ENCODE data around the gene SASH3.

SASH3 gene

DNA sequence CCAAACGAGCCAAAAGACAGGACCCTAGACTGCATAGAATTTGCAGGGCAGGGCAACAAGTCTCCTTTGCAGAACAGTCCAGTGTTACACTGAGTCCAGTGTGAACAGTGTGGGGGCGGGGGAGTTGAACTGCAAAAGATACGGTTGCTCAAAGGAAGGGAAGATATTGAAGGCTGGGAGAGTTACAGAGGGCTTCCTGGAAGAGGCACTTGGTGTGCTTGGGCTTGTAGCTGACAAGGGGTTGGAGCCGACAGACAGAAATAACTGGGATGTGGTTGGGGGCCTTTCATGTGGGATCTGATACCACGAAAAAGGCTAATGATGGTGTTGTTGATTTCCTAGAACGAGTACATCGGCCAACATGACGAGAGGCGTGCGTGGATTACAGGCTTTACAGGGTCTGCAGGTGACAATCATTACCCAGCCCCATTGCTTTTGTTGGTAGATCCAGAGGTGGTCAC, 34.9 kb upstream of the SASH3 start:
- Histone ChIP-seq H3K27ac (ENCODE audit: low read length) (no peak overlapping the region), H3K9ac (ENCODE audit: low read depth, low read length) (no peak overlapping the region), H3K9me3 (ENCODE audit: insufficient read depth, low read depth, low read length) (no peaks in the 10 kb centered on the region), H3K4me3 (ENCODE audit: low read length) (no peak overlapping the region), H3K4me1 (ENCODE audit: insufficient read depth, low read length) (peaks cover 3% of the 10 kb centered on the region; the same call in 1 of the 2 replicates), H3K36me3 (ENCODE audit: insufficient read depth, low read depth, low read length) (no peaks in the 10 kb centered on the region), H3K27me3 (ENCODE audit: insufficient read depth, low read length) (no peaks in the 10 kb centered on the region)

DNA sequence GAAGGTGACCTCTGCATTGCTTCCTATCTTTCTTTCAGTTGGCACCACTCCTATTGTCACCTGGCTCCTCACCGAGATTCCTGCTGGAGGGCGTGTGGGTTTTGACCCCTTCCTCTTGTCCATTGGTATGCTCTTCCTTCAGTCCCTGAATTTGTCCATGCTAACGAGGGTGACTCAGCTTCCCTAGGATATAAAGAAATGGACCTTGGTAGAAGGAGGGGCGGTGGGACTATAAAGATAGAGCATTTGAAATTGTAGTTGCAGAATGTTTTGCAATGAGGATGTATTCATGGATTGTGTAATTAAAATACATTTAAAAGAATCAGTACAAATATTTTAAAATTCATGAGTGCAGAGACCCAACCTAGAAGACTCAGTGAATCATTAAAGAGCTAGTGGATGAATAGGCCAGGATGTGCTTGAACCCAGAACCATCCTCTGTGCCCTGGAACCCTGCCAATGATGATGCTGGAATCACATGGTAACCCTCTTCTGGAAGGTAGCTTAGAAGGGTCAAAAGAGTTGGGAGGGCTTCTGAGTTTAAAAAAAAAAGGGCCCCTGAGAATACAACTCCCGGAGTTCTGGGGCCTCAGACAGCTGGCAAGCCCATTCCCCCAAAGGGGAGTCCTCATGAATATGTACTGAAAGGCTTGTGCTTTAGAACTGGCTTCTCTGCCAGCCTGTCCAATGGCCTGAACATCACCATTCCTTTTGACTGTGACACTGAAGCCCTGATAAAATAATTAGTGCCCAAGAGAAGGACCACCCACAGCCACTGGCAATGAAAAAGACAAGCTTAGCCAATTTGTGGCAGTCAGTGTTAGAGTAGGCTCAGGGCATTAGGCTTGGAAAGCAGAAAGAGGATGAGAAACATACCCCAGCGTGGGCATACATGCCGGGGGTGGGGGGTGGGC, 32.9 kb upstream of the SASH3 start:
- no peaks in the 10 kb centered on the region for H3K9me3 ChIP-seq (ENCODE audit: insufficient read depth, low read depth, low read length)
- H3K27me3 ChIP-seq (ENCODE audit: insufficient read depth, low read length): no peaks in the 10 kb centered on the region
- no peaks in the 10 kb centered on the region for H3K4me1 ChIP-seq (ENCODE audit: insufficient read depth, low read length)
- H3K9ac ChIP-seq (ENCODE audit: low read depth, low read length): no peak overlapping the region
- no peak overlapping the region for H3K27ac ChIP-seq (ENCODE audit: low read length)
- H3K4me3 ChIP-seq (ENCODE audit: low read length): no peak overlapping the region
- H3K36me3 ChIP-seq (ENCODE audit: insufficient read depth, low read depth, low read length): no peaks in the 10 kb centered on the region

- no peaks in the 10 kb centered on the region for H3K27me3 ChIP-seq (ENCODE audit: insufficient read depth, low read length)
- H3K27ac ChIP-seq (ENCODE audit: low read length): no peak overlapping the region
- H3K4me3 ChIP-seq (ENCODE audit: low read length): no peak overlapping the region
- no peaks in the 10 kb centered on the region for H3K4me1 ChIP-seq (ENCODE audit: insufficient read depth, low read length)
- no peak overlapping the region for H3K9ac ChIP-seq (ENCODE audit: low read depth, low read length)
- no peaks in the 10 kb centered on the region for H3K9me3 ChIP-seq (ENCODE audit: insufficient read depth, low read depth, low read length)
- no peaks in the 10 kb centered on the region for H3K36me3 ChIP-seq (ENCODE audit: insufficient read depth, low read depth, low read length)
Measured at GRCh38 chrX:129747533-129747932, 32.2 kb upstream of the SASH3 start.

GRCh38 chrX:129748305-129748704, 31.4 kb upstream of the SASH3 start:
- Histone ChIP-seq H3K36me3 (ENCODE audit: insufficient read depth, low read depth, low read length) (no peaks in the 10 kb centered on the region), H3K27ac (ENCODE audit: low read length) (no peak overlapping the region), H3K9ac (ENCODE audit: low read depth, low read length) (no peak overlapping the region), H3K27me3 (ENCODE audit: insufficient read depth, low read length) (no peaks in the 10 kb centered on the region), H3K9me3 (ENCODE audit: insufficient read depth, low read depth, low read length) (no peaks in the 10 kb centered on the region), H3K4me3 (ENCODE audit: low read length) (no peak overlapping the region), H3K4me1 (ENCODE audit: insufficient read depth, low read length) (no peaks in the 10 kb centered on the region)

DNA sequence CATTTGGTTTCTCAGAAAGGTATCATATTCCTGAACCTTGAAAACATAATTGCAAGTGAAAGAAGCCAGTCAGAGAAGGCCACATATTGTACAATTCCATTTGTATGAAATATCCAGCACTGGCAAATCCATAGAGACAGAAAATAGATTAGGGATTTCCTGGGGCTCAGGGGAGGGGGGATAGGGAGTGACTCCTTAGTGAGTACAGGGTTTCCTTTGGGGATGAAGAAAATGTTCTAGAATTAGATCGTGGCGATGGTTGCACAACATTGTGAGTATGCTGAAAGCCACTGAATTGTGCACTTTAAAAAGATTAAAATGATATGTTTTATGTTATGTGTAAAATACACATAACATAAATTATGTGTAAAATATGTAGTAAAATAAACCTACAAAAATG, 30.7 kb upstream of the SASH3 start:
- Histone ChIP-seq H3K36me3 (ENCODE audit: insufficient read depth, low read depth, low read length) (no peaks in the 10 kb centered on the region), H3K9ac (ENCODE audit: low read depth, low read length) (no peak overlapping the region), H3K4me3 (ENCODE audit: low read length) (no peak overlapping the region), H3K9me3 (ENCODE audit: insufficient read depth, low read depth, low read length) (no peaks in the 10 kb centered on the region), H3K27me3 (ENCODE audit: insufficient read depth, low read length) (no peaks in the 10 kb centered on the region), H3K4me1 (ENCODE audit: insufficient read depth, low read length) (no peaks in the 10 kb centered on the region), H3K27ac (ENCODE audit: low read length) (no peak overlapping the region)

DNA sequence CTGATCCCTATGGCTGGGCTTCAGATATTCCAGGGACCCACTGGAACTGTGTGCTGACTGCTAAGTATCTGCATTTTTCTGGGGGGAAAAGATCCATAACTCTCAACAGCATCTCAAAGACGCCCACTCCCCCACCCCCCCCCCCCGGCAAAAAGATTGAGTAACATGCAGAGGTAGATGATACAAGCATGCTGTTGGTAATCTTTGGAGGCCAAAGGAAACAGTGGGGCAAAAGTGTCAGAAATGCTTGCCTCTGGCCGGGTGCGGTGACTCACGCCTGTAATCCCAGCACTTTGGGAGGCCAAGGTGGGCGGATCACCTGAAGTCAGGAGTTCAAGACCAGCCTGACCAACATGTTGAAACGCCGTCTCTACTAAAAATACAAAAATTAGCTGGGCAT, 28.8 kb upstream of the SASH3 start:
- Histone ChIP-seq H3K9ac (ENCODE audit: low read depth, low read length) (no peak overlapping the region), H3K4me1 (ENCODE audit: insufficient read depth, low read length) (no peaks in the 10 kb centered on the region), H3K4me3 (ENCODE audit: low read length) (no peak overlapping the region), H3K27ac (ENCODE audit: low read length) (no peak overlapping the region), H3K9me3 (ENCODE audit: insufficient read depth, low read depth, low read length) (no peaks in the 10 kb centered on the region), H3K36me3 (ENCODE audit: insufficient read depth, low read depth, low read length) (no peaks in the 10 kb centered on the region), H3K27me3 (ENCODE audit: insufficient read depth, low read length) (no peaks in the 10 kb centered on the region)

DNA sequence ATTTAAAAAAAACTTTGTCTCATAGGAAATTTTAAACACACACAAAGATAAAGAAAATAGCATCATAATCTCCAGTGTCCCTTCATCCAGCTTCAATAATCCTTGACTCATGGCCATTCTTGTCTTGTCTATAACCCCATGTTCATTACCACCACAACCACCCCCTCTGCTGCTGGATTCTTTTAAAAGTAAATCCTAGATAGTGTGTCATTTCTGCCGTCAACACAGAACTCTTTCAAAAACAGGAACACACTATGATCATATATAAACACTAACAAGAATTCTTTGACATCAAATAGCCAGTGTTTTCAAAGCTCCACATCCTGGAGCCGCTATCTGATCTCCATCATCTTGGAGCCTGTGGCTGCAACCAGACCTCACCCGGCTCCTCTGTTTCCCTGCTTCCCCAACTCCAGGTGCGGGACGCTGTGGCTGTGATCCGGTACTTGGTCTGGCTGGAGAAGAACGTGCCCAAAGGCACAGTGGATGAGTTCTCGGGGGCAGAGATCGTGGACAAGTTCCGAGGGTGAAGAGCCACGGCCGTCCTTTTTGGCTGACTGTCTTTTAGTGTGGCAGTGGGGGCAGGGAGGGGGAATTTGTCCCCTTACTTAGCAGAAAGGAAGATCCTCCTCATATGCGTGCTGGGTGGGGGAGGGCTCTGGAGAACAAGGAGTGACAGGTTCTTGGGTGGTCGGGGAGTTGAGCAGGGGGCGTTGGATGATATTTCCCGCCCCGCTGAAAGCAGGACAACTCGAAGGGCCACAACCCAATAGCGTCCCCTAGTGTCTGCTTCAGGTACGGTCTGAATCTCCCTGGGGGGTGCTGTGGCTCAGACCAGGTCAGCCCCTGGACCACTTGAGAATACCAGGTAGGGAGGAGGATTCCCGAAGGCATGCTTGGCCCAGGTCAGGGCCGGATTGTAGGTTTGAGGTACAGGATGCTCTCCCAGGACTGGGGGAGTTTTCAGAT, 25.4 kb upstream of the SASH3 start:
- no peaks in the 10 kb centered on the region for H3K36me3 ChIP-seq (ENCODE audit: insufficient read depth, low read depth, low read length)
- H3K27ac ChIP-seq (ENCODE audit: low read length): no peak overlapping the region
- H3K4me3 ChIP-seq (ENCODE audit: low read length): no peak overlapping the region
- no peaks in the 10 kb centered on the region for H3K27me3 ChIP-seq (ENCODE audit: insufficient read depth, low read length)
- no peaks in the 10 kb centered on the region for H3K9me3 ChIP-seq (ENCODE audit: insufficient read depth, low read depth, low read length)
- no peaks in the 10 kb centered on the region for H3K4me1 ChIP-seq (ENCODE audit: insufficient read depth, low read length)
- H3K9ac ChIP-seq (ENCODE audit: low read depth, low read length): no peak overlapping the region

- Histone ChIP-seq H3K9me3 (ENCODE audit: insufficient read depth, low read depth, low read length) (no peaks in the 10 kb centered on the region), H3K27me3 (ENCODE audit: insufficient read depth, low read length) (no peaks in the 10 kb centered on the region), H3K4me1 (ENCODE audit: insufficient read depth, low read length) (no peaks in the 10 kb centered on the region), H3K9ac (ENCODE audit: low read depth, low read length) (no peak overlapping the region), H3K36me3 (ENCODE audit: insufficient read depth, low read depth, low read length) (no peaks in the 10 kb centered on the region), H3K4me3 (ENCODE audit: low read length) (no peak overlapping the region), H3K27ac (ENCODE audit: low read length) (no peak overlapping the region)
Measured at GRCh38 chrX:129755779-129756650, 23.7 kb upstream of the SASH3 start.

DNA sequence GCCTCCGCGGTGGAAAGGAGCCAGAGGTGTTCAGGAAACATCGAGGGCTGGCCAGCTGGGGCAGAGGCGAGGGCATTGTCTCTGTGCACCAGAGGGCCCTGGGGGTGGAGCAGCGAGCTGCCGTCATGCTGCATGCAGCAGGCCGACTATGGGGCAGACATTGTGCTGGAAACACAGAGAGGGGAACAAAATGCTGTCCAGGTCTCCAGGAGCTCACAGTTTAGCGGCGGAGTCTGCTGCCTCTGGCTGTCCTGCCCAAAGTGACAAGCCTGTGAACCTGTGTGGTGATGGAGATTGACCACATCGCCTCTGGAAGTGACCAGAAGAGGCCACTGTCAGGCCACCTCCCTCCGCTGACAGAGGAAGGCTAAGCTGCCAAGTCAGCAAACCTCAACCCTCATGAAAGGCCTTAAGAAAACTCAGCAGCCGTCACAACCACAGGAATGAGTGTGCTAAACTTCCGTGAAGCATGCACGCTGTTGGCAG, 20.1 kb upstream of the SASH3 start:
- no peak overlapping the region for H3K9ac ChIP-seq (ENCODE audit: low read depth, low read length)
- no peak overlapping the region for H3K27ac ChIP-seq (ENCODE audit: low read length)
- H3K27me3 ChIP-seq (ENCODE audit: insufficient read depth, low read length): no peaks in the 10 kb centered on the region
- no peaks in the 10 kb centered on the region for H3K4me1 ChIP-seq (ENCODE audit: insufficient read depth, low read length)
- H3K4me3 ChIP-seq (ENCODE audit: low read length): no peak overlapping the region
- no peaks in the 10 kb centered on the region for H3K36me3 ChIP-seq (ENCODE audit: insufficient read depth, low read depth, low read length)
- no peaks in the 10 kb centered on the region for H3K9me3 ChIP-seq (ENCODE audit: insufficient read depth, low read depth, low read length)

DNA sequence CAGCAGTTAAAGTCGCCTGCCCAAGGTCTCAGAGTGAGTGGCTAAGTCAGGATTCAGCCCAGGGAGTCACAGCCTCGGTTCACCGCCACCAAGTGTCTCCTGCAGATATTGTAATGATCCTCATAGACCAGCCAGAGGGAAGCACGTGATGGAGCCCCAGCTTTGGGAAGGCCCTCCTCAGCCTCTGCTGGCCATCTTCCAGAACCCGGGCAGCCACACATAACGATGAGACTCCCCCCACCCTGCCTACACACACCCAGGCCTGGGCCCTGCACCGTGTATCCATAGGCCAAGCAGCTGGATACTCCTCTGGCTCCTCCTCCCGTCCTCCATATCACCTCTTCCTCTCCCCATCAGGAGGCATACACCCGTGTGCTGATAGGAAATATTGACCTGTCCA, 19.6 kb upstream of the SASH3 start:
- Histone ChIP-seq H3K4me1 (ENCODE audit: insufficient read depth, low read length) (no peaks in the 10 kb centered on the region), H3K9me3 (ENCODE audit: insufficient read depth, low read depth, low read length) (no peaks in the 10 kb centered on the region), H3K27ac (ENCODE audit: low read length) (no peak overlapping the region), H3K4me3 (ENCODE audit: low read length) (no peak overlapping the region), H3K27me3 (ENCODE audit: insufficient read depth, low read length) (no peaks in the 10 kb centered on the region), H3K36me3 (ENCODE audit: insufficient read depth, low read depth, low read length) (no peaks in the 10 kb centered on the region), H3K9ac (ENCODE audit: low read depth, low read length) (no peak overlapping the region)

- Histone ChIP-seq H3K4me1 (ENCODE audit: insufficient read depth, low read length) (no peaks in the 10 kb centered on the region), H3K9me3 (ENCODE audit: insufficient read depth, low read depth, low read length) (no peaks in the 10 kb centered on the region), H3K9ac (ENCODE audit: low read depth, low read length) (no peak overlapping the region), H3K27ac (ENCODE audit: low read length) (no peak overlapping the region), H3K27me3 (ENCODE audit: insufficient read depth, low read length) (no peaks in the 10 kb centered on the region), H3K36me3 (ENCODE audit: insufficient read depth, low read depth, low read length) (no peaks in the 10 kb centered on the region), H3K4me3 (ENCODE audit: low read length) (no peak overlapping the region)
Measured at GRCh38 chrX:129760981-129761380, 18.8 kb upstream of the SASH3 start.
